ENCODE measurements around the gene NUP93.

NUP93 gene

GRCh38 chr16:56817056-56817455, 87.1 kb downstream of the NUP93 start:
- no peak for DNase-seq (ENCODE audit: low read depth)

DNA sequence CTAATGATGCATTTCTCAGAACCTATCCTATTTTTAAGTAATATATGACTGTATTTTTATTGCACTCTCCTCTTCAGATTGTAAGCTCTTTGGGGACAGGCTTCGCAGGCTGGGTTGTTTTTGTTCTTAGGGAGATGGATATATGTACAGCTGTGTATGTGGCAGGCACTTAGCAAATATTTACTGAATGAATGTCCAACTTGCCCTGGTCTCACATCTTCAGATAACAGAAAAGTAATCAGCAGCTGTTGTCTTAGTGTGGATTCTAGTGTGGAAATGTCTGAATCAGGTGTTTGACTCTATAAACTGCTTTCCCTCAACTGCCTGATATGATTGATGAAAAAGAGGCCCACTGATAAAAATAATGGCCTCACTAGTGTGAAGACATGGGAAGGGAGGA, 88.0 kb downstream of the NUP93 start:
- DNase-seq (ENCODE audit: low read depth): no peak

- no peak for DNase-seq (ENCODE audit: low read depth)
Observed at GRCh38 chr16:56823081-56823733, 93.3 kb downstream of the NUP93 start.

- DNase-seq (ENCODE audit: low read depth): no peak
Observed at GRCh38 chr16:56824331-56824730, 94.4 kb downstream of the NUP93 start.

DNA sequence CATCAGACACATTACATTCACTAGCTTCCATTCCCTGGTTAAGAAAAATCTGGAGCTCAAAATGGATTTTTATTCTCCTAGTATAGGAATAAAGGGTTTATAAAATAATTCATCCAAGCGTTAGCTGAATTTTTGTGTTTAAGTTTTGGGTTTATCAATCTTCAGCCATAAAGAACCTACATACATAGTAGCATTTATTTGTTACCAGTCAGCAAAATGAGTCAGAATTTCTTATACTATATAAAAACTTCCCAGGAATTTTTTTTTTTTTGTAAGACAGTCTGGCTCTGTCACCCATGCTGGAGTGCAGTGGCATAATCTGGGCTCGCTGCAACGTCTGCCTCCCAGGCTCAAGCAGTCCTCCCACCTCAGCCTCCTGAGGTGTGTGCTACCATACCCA, 94.9 kb downstream of the NUP93 start:
- no peak for DNase-seq (ENCODE audit: low read depth)

DNA sequence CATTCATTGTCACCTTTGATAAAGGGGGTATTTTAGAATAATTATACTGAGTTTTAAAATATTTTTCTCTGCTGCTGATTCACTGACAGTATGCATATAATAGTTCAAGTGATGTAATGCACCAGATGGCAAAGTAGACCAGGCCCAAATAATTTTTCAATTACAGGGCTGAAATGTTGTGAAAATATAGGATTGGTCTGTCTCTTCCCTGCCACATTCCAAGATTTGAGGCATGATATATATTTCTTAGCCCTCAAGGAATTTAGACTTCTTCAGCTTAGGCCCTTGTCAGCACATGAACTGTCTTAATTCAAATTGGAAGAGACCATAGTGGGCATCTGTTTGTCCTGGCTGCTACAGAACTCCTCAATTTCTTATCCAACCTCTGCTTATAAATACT, 95.9 kb downstream of the NUP93 start:
- DNase-seq (ENCODE audit: low read depth): no peak

DNA sequence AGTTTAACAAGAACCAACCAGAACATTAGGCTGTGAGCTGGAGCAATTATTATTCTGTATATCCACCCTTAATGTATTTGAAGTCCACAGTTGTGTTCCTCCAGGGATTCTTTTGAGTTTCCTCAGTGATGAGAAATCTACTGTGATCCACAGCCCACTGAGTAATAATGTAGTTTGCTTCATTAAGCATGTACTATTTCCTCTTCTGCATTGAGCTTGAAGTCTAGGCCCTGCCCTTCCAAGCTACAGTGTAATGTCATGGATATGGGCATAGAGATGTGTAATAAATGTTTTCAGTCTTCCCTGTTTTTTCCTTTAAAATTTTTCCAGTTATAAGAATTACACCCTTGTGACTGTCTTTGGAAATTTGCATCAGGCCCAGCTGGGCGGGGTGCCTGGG, 98.7 kb downstream of the NUP93 start:
- DNase-seq (ENCODE audit: low read depth): no peak

GRCh38 chr16:56830669-56831068, 100.7 kb downstream of the NUP93 start:
- no peak for DNase-seq (ENCODE audit: low read depth)

GRCh38 chr16:56832768-56833167, 102.8 kb downstream of the NUP93 start:
- DNase-seq (ENCODE audit: low read depth): no peak

GRCh38 chr16:56833243-56833970, 103.5 kb downstream of the NUP93 start:
- DNase-seq (ENCODE audit: low read depth): no peak

DNA sequence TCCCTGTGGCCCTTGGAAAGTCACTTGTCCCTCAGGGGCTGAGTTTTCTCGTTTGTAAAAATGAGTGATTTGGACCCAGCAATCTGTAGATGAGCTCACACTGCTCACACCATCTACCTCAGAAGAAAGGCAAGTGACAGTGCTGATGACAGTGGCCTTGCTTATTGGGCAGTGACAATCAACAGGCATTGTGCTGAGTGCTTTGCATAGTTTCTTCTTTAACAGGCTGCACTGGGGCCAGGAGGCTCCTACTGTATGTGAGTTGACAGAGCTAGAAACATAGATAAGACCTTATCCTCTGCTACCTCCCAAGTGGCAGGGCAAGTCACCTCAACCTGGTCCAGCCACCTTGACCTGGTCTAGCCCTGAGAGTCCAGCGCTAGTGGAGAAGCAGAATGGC, 105.4 kb downstream of the NUP93 start:
- no peak for DNase-seq (ENCODE audit: low read depth)

- no peak for DNase-seq (ENCODE audit: low read depth)
Observed at GRCh38 chr16:56836410-56837230, 106.7 kb downstream of the NUP93 start.

GRCh38 chr16:56838622-56839337, 108.9 kb downstream of the NUP93 start:
- no peak for DNase-seq (ENCODE audit: low read depth)

GRCh38 chr16:56841233-56841632, 111.3 kb downstream of the NUP93 start:
- no peak for DNase-seq (ENCODE audit: low read depth)

DNA sequence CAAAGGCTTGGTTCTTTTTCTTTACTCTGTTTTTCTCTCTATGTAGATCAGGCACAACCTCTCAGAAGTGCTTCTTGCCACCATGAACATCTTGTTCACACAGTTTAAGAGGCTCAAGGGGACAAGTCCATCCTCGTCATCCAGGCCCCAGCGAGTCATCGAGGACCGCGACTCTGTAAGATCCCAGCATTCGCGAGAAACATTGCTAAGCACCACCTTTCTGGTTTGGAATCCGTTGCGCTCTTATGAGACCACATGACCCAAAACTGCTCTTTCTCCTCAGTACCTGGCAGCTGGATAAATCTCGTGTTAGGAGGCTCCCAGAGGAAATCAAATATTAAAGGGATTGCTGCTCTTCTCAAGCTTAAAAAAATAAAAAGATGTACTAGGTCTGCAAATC, 111.7 kb downstream of the NUP93 start:
- DNase-seq (ENCODE audit: low read depth): no peak

- DNase-seq (ENCODE audit: low read depth): no peak
Observed at GRCh38 chr16:56842133-56842532, 112.2 kb downstream of the NUP93 start.

DNA sequence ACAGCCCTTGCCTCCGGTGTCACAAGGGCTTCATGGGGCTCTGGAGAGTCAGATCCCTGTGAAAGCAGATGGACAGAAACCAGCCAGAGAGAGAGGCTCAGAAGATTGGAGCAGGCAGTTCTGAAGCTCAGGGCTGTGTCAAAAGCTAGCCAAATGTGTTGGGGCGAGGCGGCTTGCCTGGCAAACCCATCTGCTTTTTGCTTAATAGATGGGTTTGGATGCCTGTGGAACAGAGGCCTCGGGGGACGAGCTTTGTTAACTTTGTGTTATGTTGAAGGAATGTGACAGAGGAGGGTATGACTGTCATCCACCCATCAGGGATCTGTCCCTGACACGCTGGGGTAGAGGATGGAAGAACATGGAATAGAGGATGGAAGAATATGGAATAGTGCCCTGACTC, 114.1 kb downstream of the NUP93 start:
- no peak for DNase-seq (ENCODE audit: low read depth)

GRCh38 chr16:56847173-56847910, 117.4 kb downstream of the NUP93 start:
- DNase-seq (ENCODE audit: low read depth): no peak

GRCh38 chr16:56848029-56848936, 118.4 kb downstream of the NUP93 start:
- no peak for DNase-seq (ENCODE audit: low read depth)

- no peak for DNase-seq (ENCODE audit: low read depth)
Observed at GRCh38 chr16:56848955-56849689, 119.2 kb downstream of the NUP93 start.

Measured in activated T-cell treated with anti-CD3 and anti-CD28 coated beads for 1 hour (primary cell).